Measurements from ENCODE around the gene NID1.

NID1 gene

DNA sequence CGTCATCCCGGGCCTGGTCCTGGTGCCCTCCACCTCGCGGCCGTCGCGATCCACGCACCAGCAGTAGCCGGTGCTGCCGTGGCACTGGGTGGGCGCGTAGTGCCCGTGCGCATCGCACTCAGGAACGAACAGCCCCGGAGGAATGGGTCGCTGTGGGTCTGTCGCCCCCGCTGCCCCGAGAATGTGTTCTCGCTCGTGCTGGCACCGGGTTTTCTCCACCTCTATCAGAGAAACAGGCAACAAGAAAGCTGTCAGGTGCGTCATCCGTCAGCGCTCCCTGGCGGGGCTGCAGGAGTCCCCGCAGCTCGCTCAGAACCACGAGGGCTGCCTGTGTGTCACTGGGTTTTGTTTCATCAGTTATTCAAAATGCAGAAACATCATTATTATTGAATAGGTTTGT, 71.2 kb downstream of the NID1 start:
- no peak overlapping the region for H3K4me3 ChIP-seq (replicated peaks; ENCODE audit: insufficient read depth, low read length)
- no peak for DNase-seq (ENCODE audit: low read depth in 1 of 2, low spot score in 1 of 2)
- H3K27me3 ChIP-seq (ENCODE audit: insufficient read depth, poor library complexity, severe bottlenecking) = no peaks in the 10 kb centered on the region
- TF ChIP-seq, protein P1, sequence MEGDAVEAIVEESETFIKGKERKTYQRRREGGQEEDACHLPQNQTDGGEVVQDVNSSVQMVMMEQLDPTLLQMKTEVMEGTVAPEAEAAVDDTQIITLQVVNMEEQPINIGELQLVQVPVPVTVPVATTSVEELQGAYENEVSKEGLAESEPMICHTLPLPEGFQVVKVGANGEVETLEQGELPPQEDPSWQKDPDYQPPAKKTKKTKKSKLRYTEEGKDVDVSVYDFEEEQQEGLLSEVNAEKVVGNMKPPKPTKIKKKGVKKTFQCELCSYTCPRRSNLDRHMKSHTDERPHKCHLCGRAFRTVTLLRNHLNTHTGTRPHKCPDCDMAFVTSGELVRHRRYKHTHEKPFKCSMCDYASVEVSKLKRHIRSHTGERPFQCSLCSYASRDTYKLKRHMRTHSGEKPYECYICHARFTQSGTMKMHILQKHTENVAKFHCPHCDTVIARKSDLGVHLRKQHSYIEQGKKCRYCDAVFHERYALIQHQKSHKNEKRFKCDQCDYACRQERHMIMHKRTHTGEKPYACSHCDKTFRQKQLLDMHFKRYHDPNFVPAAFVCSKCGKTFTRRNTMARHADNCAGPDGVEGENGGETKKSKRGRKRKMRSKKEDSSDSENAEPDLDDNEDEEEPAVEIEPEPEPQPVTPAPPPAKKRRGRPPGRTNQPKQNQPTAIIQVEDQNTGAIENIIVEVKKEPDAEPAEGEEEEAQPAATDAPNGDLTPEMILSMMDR (IDR thresholded peaks at IDR 0.05; ENCODE audit: insufficient read depth, low read length) = no peak
- TF ChIP-seq, protein P2, sequence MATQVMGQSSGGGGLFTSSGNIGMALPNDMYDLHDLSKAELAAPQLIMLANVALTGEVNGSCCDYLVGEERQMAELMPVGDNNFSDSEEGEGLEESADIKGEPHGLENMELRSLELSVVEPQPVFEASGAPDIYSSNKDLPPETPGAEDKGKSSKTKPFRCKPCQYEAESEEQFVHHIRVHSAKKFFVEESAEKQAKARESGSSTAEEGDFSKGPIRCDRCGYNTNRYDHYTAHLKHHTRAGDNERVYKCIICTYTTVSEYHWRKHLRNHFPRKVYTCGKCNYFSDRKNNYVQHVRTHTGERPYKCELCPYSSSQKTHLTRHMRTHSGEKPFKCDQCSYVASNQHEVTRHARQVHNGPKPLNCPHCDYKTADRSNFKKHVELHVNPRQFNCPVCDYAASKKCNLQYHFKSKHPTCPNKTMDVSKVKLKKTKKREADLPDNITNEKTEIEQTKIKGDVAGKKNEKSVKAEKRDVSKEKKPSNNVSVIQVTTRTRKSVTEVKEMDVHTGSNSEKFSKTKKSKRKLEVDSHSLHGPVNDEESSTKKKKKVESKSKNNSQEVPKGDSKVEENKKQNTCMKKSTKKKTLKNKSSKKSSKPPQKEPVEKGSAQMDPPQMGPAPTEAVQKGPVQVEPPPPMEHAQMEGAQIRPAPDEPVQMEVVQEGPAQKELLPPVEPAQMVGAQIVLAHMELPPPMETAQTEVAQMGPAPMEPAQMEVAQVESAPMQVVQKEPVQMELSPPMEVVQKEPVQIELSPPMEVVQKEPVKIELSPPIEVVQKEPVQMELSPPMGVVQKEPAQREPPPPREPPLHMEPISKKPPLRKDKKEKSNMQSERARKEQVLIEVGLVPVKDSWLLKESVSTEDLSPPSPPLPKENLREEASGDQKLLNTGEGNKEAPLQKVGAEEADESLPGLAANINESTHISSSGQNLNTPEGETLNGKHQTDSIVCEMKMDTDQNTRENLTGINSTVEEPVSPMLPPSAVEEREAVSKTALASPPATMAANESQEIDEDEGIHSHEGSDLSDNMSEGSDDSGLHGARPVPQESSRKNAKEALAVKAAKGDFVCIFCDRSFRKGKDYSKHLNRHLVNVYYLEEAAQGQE (IDR thresholded peaks at IDR 0.05; ENCODE audit: insufficient replicate concordance, low read depth) = no peak
- TF ChIP-seq GABPA (IDR thresholded peaks at IDR 0.05; ENCODE audit: low read depth) (no peak), POLR2AphosphoS5 (IDR thresholded peaks at IDR 0.05; ENCODE audit: low read depth) (no peak), SPI1 (IDR thresholded peaks at IDR 0.05; ENCODE audit: borderline replicate concordance, low read depth) (no peak)
- no peak overlapping the region for H3K27ac ChIP-seq (replicated peaks)

DNA sequence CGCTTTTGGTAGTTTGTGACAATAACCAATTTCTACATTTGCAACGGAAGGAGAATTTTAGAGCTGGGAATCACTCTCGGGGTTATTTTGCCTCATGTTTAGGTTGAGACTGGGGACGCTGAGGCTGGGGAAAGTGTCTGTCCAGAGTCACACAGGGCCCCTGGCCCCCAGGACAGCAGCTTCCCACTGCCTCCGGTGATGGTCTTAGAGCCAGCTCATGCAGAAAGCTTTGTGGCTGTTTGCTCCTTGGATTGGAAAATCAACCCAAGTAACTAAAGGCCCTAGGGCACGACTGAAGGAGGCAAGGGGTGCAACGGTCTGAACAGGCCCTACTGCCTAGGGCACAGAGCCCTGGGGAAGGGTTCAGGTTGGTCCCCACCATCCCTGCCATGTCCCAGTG, 72.0 kb downstream of the NID1 start:
- H3K27me3 ChIP-seq (ENCODE audit: insufficient read depth, poor library complexity, severe bottlenecking) = no peaks in the 10 kb centered on the region
- no peak for DNase-seq (ENCODE audit: low read depth in 1 of 2, low spot score in 1 of 2)
- H3K27ac ChIP-seq (replicated peaks) = no peak overlapping the region
- H3K4me3 ChIP-seq (replicated peaks; ENCODE audit: insufficient read depth, low read length) = no peak overlapping the region
- no peak for TF ChIP-seq SPI1 (IDR thresholded peaks at IDR 0.05; ENCODE audit: borderline replicate concordance, low read depth)
- no peak for TF ChIP-seq GABPA (IDR thresholded peaks at IDR 0.05; ENCODE audit: low read depth)
- TF ChIP-seq, protein P2 (IDR thresholded peaks at IDR 0.05; ENCODE audit: insufficient replicate concordance, low read depth) = no peak
- TF ChIP-seq, protein P1 (IDR thresholded peaks at IDR 0.05; ENCODE audit: insufficient read depth, low read length) = no peak
- TF ChIP-seq POLR2AphosphoS5 (IDR thresholded peaks at IDR 0.05; ENCODE audit: low read depth) = no peak

DNA sequence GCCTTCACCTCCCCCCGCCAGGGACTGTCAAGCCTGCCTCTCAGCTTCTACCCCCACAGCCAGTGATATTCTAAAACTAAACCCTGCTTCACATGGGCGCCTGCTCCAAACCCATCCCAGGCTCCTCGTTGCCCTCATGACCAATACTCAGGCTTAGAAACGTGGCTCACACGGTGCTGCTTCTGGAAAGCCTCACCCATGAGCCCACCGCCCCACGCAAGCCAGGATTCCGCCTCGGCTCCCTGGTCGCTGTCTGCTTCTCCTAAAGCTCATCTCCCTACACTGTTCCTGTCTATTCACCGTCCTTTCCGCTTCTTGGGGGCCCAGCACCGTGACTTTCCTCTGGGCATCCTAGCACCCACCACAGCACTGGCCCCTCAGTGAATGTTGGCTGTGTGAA, 72.5 kb downstream of the NID1 start:
- H3K27ac ChIP-seq (replicated peaks) = no peak overlapping the region
- no peak for TF ChIP-seq GABPA (IDR thresholded peaks at IDR 0.05; ENCODE audit: low read depth)
- TF ChIP-seq, protein P1 (IDR thresholded peaks at IDR 0.05; ENCODE audit: insufficient read depth, low read length) = no peak
- TF ChIP-seq POLR2AphosphoS5 (IDR thresholded peaks at IDR 0.05; ENCODE audit: low read depth) = no peak
- TF ChIP-seq, protein P2 (IDR thresholded peaks at IDR 0.05; ENCODE audit: insufficient replicate concordance, low read depth) = no peak
- TF ChIP-seq SPI1 (IDR thresholded peaks at IDR 0.05; ENCODE audit: borderline replicate concordance, low read depth) = no peak
- H3K4me3 ChIP-seq (replicated peaks; ENCODE audit: insufficient read depth, low read length) = no peak overlapping the region
- no peak for DNase-seq (ENCODE audit: low read depth in 1 of 2, low spot score in 1 of 2)
- H3K27me3 ChIP-seq (ENCODE audit: insufficient read depth, poor library complexity, severe bottlenecking) = no peaks in the 10 kb centered on the region

Measured in HL-60 (cell line).